A673 (cell line): ENCODE measurements around the gene CWH43. TPM values are rescaled to one million over a fixed set of nuclear protein-coding genes. Genes with fewer than 3 reads are reported as not detected.
"Not testable (repeated sequence)": the region's sequence is repeated elsewhere in the genome, so short reads cannot be mapped to it uniquely, and the experiment has no call there.

Source experiments
- BruUV-seq: library from RNA; stranded (reverse); fragments of 400-500 nt; replicated peaks from 2 replicates; lab custom pipeline; 2021; lab: Mats Ljungman, UMichigan
- CTCF ChIA-PET: fragments of 300-600 bp; sonication (Branson Sonifier 250); formaldehyde crosslinking; loops from one replicate; lab custom pipeline; 2022; ENCODE audit warnings: antibody characterized with exemption; lab: Charles Lee
- POLR2A ChIA-PET: fragments of 300-600 bp; sonication (Branson Sonifier 250); formaldehyde crosslinking; loops from one replicate; lab custom pipeline; 2022; ENCODE audit warnings: antibody characterized with exemption; ENCODE audit not compliant: low non-redundant PET; lab: Charles Lee
- DNase-seq: peaks from one replicate; pipeline ENCODE4 v3.0.0-alpha.2; 2015; ENCODE audit warnings: low spot score
- H3K27ac ChIP-seq: fragments of 200-600 bp; sonication (generic); 2 replicates; pipeline ENCODE4 v1.5.1; 2016; ENCODE audit warnings: mixed run types, low read depth, mild to moderate bottlenecking, mixed read lengths, antibody characterized with exemption, low read length; ENCODE audit not compliant: poor library complexity, severe bottlenecking
- H3K27me3 ChIP-seq: fragments of 200-600 bp; sonication (generic); replicated peaks from 2 replicates; pipeline ENCODE4 v1.6.1; 2017; ENCODE audit warnings: mixed run types, low read depth, mild to moderate bottlenecking, mixed read lengths, antibody characterized with exemption, low read length; ENCODE audit not compliant: insufficient read depth, poor library complexity
- H3K36me3 ChIP-seq: fragments of 200-600 bp; sonication (generic); 2 replicates; pipeline ENCODE4 v1.6.1; 2016; ENCODE audit warnings: mixed run types, mild to moderate bottlenecking, mixed read lengths, antibody characterized with exemption, low read length; ENCODE audit not compliant: insufficient read depth, poor library complexity, severe bottlenecking
- H3K4me1 ChIP-seq: fragments of 200-600 bp; sonication (generic); 2 replicates; pipeline ENCODE4 v1.6.1; 2017; ENCODE audit warnings: mixed run types, mild to moderate bottlenecking, mixed read lengths, antibody characterized with exemption, low read length; ENCODE audit not compliant: insufficient read depth, poor library complexity, severe bottlenecking
- H3K4me3 ChIP-seq: fragments of 200-600 bp; sonication (generic); 2 replicates; pipeline ENCODE4 v1.5.1; 2016; ENCODE audit warnings: low read depth, mixed run types, mild to moderate bottlenecking, mixed read lengths, low read length; ENCODE audit not compliant: poor library complexity, severe bottlenecking
- H3K9me3 ChIP-seq: fragments of 200-600 bp; sonication (generic); 2 replicates; pipeline ENCODE4 v1.6.1; 2016; ENCODE audit warnings: mixed run types, low read depth, mild to moderate bottlenecking, mixed read lengths, antibody characterized with exemption, low read length; ENCODE audit not compliant: poor library complexity, severe bottlenecking
- CTCF ChIP-seq: fragments of 300-800, 200-600 bp; sonication (generic); conservative IDR thresholded peaks from 2 replicates; pipeline ENCODE4 v1.5.1; 2017; ENCODE audit warnings: low read depth, mild to moderate bottlenecking, antibody characterized with exemption, low read length, moderate library complexity, mixed read lengths
- EZH2 ChIP-seq: fragments of 200-600 bp; sonication (generic); IDR thresholded peaks from 2 replicates; pipeline ENCODE4 v1.6.1; 2017; ENCODE audit warnings: borderline replicate concordance, low read depth, mild to moderate bottlenecking, mixed read lengths, antibody characterized with exemption, low read length; ENCODE audit not compliant: poor library complexity, severe bottlenecking
- intact Hi-C: fragments of 100-400 bp; cut with micrococcal nuclease; formaldehyde crosslinking; loops from one replicate; pipeline ENCODE4 v1.10.0; 2022; ENCODE audit not compliant: unreplicated experiment
- total RNA-seq: library from RNA; stranded (reverse); gene quantifications from 2 replicates; pipeline ENCODE4 v1.2.3, GENCODE V29; 2021

The CWH43 gene
- total RNA-seq, 1 experiment from 2014 or later = not detected

- Histone ChIP-seq H3K4me3 (no peak overlapping the region), H3K27me3 (no peaks in the 10 kb centered on the region), H3K27ac (no peak overlapping the region), H3K9me3 (no peaks in the 10 kb centered on the region), H3K4me1 (no peaks in the 10 kb centered on the region), H3K36me3 (no peaks in the 10 kb centered on the region)
- ChIA-PET CTCF (no interaction called here), POLR2A (no interaction called here)
- no TSS peak for BruUV-seq
- DNase-seq = no peak
- TF ChIP-seq CTCF = no peak
- TF ChIP-seq EZH2 = no peak
- intact Hi-C loops = no loop called here
Measured at GRCh38 chr4:48976041-48976440, 10.0 kb upstream of the CWH43 start.

DNA sequence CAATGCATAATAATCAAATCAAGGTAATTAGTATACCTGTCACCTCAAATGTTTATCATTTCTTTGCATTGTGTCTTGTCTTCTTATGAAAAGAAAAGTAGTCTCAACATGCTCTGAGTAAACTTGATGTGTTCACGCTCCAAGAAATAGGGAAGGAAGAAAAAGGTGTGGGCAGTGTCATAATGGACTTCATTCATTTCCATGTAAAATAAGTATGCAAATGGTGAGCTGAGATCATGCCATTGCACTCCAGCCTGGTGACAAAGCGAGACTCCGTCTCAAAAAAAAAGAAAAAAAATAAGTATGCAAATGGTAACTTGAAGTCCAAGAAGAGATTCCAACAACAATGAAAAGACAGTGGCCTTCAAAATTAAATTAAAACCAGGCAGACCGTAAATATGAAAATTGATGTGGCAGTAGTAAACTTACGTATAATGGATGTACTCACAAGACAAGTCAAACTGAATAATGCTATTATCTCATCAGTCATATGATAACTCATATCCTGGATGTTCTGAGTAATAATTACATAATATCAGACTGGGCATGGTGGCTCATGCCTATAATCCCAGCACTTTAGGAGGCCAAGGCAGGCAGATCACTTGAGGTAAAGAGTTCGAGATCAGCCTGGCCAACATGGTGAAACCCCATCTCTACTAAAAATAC lies 6.0 kb upstream of the CWH43 start:
- peaks cover 4% of the 10 kb centered on the region for H3K27me3 ChIP-seq
- no peak overlapping the region for H3K27ac ChIP-seq
- no peaks in the 10 kb centered on the region for H3K36me3 ChIP-seq
- no peaks in the 10 kb centered on the region for H3K4me1 ChIP-seq
- ChIA-PET POLR2A (no interaction called here), CTCF (no interaction called here)
- TF ChIP-seq EZH2 = no peak
- no peak for TF ChIP-seq CTCF
- no peaks in the 10 kb centered on the region for H3K9me3 ChIP-seq
- no peak for DNase-seq
- intact Hi-C loops = no loop called here
- no TSS peak for BruUV-seq
- no peak overlapping the region for H3K4me3 ChIP-seq

DNA sequence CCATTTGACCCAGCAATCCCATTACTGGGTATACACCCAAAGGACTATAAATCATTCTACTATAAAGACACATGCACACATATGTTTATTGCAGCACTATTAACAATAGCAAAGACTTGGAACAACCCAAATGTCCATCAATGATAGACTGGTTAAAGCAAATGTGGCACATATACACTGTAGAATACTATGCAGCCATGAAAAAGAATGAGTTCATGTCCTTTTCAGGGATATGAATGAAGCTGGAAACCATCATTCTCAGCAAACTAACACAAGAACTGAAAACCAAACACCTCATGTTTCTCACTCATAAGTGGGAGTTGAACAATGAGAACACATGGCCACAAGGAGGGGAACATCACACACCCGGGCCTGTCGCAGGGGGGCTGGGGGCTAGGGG lies 2.1 kb upstream of the CWH43 start:
- POLR2A ChIA-PET, H3K9me3 ChIP-seq, H3K4me1 ChIP-seq, H3K36me3 ChIP-seq, intact Hi-C loops, H3K27ac ChIP-seq, DNase-seq, CTCF ChIA-PET, H3K4me3 ChIP-seq, BruUV-seq: not testable (repeated sequence)
- H3K27me3 ChIP-seq = peaks cover 43% of the 10 kb centered on the region

DNA sequence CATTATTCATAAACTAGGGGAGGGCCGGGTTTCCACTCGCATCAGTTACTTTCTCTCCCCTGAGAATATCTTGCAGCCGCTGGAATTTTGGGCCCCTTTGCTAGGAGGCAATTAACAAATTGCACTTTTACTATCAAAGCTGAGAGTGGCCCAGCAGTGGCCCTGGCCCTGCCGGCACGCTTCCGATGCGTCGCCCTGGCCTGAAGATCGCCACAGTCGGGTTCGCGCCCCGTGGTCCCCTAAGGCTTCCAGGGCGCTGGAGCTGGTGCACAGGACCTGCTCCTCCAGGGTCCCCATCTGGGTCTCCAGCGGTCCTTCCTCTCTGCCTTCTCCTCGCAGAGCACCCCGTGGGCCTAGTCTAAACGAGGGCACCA lies 486 bp upstream of the CWH43 start:
- TF ChIP-seq EZH2 = no peak
- no peak for TF ChIP-seq CTCF
- Histone ChIP-seq H3K4me3 (no peak overlapping the region), H3K9me3 (no peaks in the 10 kb centered on the region), H3K4me1 (no peaks in the 10 kb centered on the region), H3K27ac (no peak overlapping the region), H3K27me3 (peaks cover 51% of the 10 kb centered on the region), H3K36me3 (no peaks in the 10 kb centered on the region)
- no peak for DNase-seq
- no TSS peak for BruUV-seq
- ChIA-PET POLR2A (no interaction called here), CTCF (no interaction called here)
- intact Hi-C loops = no loop called here
